IMR-90 (cell line): ENCODE data around the gene TMEM239. TPM values are rescaled to one million over a fixed set of nuclear protein-coding genes. Genes with fewer than 3 reads are reported as not detected.

Source experiments
- ATAC-seq: fragments of 200-7000 bp; cut with Tn5 transposase; 2 replicates; pipeline ENCODE4 v1.9.1; 2020; ENCODE audit warnings: low read depth, mild to moderate bottlenecking, moderate library complexity
- BruUV-seq: library from RNA; stranded (reverse); fragments of 400-500 nt; replicated peaks from 2 replicates; lab custom pipeline; 2021; lab: Mats Ljungman, UMichigan
- CTCF ChIA-PET: fragments of 300-600 bp; formaldehyde crosslinking; extraction: SDS; loops from one replicate; lab custom pipeline; 2021; ENCODE audit warnings: antibody characterized with exemption; lab: Yijun Ruan, JAX
- POLR2A ChIA-PET: fragments of 300-600 bp; sonication (Branson Sonifier 250); formaldehyde crosslinking; loops from one replicate; lab custom pipeline; 2022; ENCODE audit warnings: antibody characterized with exemption; ENCODE audit not compliant: unreplicated experiment; lab: Charles Lee
- DNase-seq: peaks from one replicate; pipeline ENCODE4 v3.0.0; 2013
- H2AFZ ChIP-seq: replicated peaks from 2 replicates; pipeline ENCODE3; 2013; ENCODE audit warnings: low read length, mild to moderate bottlenecking; ENCODE audit not compliant: poor library complexity
- H2AK5ac ChIP-seq: 2 replicates; pipeline ENCODE4 v1.6.1; 2013; ENCODE audit warnings: low read depth, low read length, inconsistent platforms
- H2AK9ac ChIP-seq: replicated peaks from 2 replicates; pipeline ENCODE3; 2013; ENCODE audit warnings: mild to moderate bottlenecking, low read depth, low read length, moderate library complexity; ENCODE audit not compliant: poor library complexity
- H2BK120ac ChIP-seq: 2 replicates; pipeline ENCODE4 v1.6.1; 2013; ENCODE audit warnings: low read depth, low read length, inconsistent platforms
- H2BK15ac ChIP-seq: 3 replicates; pipeline ENCODE4 v1.6.1; 2013; ENCODE audit warnings: low read depth, low read length, inconsistent platforms
- H2BK20ac ChIP-seq: 2 replicates; pipeline ENCODE4 v1.6.1; 2013; ENCODE audit warnings: low read depth, mild to moderate bottlenecking, inconsistent platforms, low read length, moderate library complexity
- H2BK5ac ChIP-seq: 2 replicates; pipeline ENCODE4 v1.6.1; 2013; ENCODE audit warnings: mild to moderate bottlenecking, low read depth, low read length, inconsistent platforms; ENCODE audit not compliant: poor library complexity, severe bottlenecking
- H3K14ac ChIP-seq: replicated peaks from 2 replicates; pipeline ENCODE4 v1.6.1; 2013; ENCODE audit warnings: low read depth, low read length, inconsistent platforms
- H3K18ac ChIP-seq: 2 replicates; pipeline ENCODE4 v1.6.1; 2013; ENCODE audit warnings: low read depth, low read length, control low read depth
- H3K23ac ChIP-seq: 2 replicates; pipeline ENCODE4 v1.6.1; 2013; ENCODE audit warnings: low read depth, low read length, inconsistent platforms
- H3K27ac ChIP-seq: 2 replicates; pipeline ENCODE4 v1.5.1; 2013; ENCODE audit warnings: mild to moderate bottlenecking, control low read depth, low read length; ENCODE audit not compliant: insufficient read depth
- H3K27me3 ChIP-seq: 2 replicates; pipeline ENCODE4 v1.6.1; 2013; ENCODE audit warnings: low read length; ENCODE audit not compliant: control insufficient read depth, insufficient read depth
- H3K36me3 ChIP-seq: 2 replicates; pipeline ENCODE4 v1.6.1; 2013; ENCODE audit warnings: low read length, mixed read lengths; ENCODE audit not compliant: control insufficient read depth, insufficient read depth
- H3K4ac ChIP-seq: 2 replicates; pipeline ENCODE4 v1.6.1; 2013; ENCODE audit warnings: low read depth, low read length, inconsistent platforms
- H3K4me1 ChIP-seq: 2 replicates; pipeline ENCODE4 v1.6.1; 2013; ENCODE audit warnings: low read length, mixed read lengths; ENCODE audit not compliant: control insufficient read depth, insufficient read depth
- H3K4me2 ChIP-seq: 2 replicates; pipeline ENCODE4 v1.6.1; 2013; ENCODE audit warnings: low read depth, mild to moderate bottlenecking, control low read depth, low read length, moderate library complexity
- H3K4me3 ChIP-seq: 2 replicates; pipeline ENCODE4 v1.5.1; 2013; ENCODE audit warnings: low read depth, mild to moderate bottlenecking, control low read depth, low read length, moderate library complexity; ENCODE audit not compliant: insufficient read depth
- H3K56ac ChIP-seq: 2 replicates; pipeline ENCODE4 v1.6.1; 2013; ENCODE audit warnings: low read length, inconsistent platforms; ENCODE audit not compliant: insufficient read depth; ENCODE audit errors: extremely low read depth
- H3K79me1 ChIP-seq, 2 experiments: 2 replicates each; pipeline ENCODE4 v1.6.1; 2013; ENCODE audit warnings: low read length in 2 of 2, inconsistent platforms in 1 of 2, low read depth in 1 of 2
- H3K9ac ChIP-seq: 2 replicates; pipeline ENCODE4 v1.6.1; 2013; ENCODE audit warnings: low read depth, low read length, control low read depth
- H3K9me1 ChIP-seq: 2 replicates; pipeline ENCODE4 v1.6.1; 2013; ENCODE audit warnings: low read length, inconsistent platforms; ENCODE audit not compliant: insufficient read depth
- H3K9me3 ChIP-seq: 2 replicates; pipeline ENCODE4 v1.6.1; 2013; ENCODE audit warnings: low read length; ENCODE audit not compliant: control insufficient read depth, insufficient read depth
- H4K20me1 ChIP-seq: 2 replicates; pipeline ENCODE4 v1.6.1; 2013; ENCODE audit warnings: low read length, inconsistent platforms; ENCODE audit not compliant: insufficient read depth
- H4K5ac ChIP-seq: 2 replicates; pipeline ENCODE4 v1.6.1; 2013; ENCODE audit warnings: mild to moderate bottlenecking, low read depth, low read length, control low read depth
- H4K8ac ChIP-seq, 2 experiments: 2 replicates each; pipeline ENCODE4 v1.6.1; 2013; ENCODE audit warnings: low read depth in 2 of 2, low read length in 2 of 2, control low read depth in 1 of 2, inconsistent platforms in 1 of 2
- H4K91ac ChIP-seq: 2 replicates; pipeline ENCODE4 v1.6.1; 2013; ENCODE audit warnings: low read depth, low read length, inconsistent platforms; ENCODE audit not compliant: insufficient read depth
- CTCF ChIP-seq: conservative IDR thresholded peaks from 2 replicates; pipeline ENCODE4 v1.5.1; 2012; ENCODE audit warnings: mild to moderate bottlenecking, low read depth, low read length, improper control_type of control experiment
- FOS ChIP-seq: fragments of 150-350 bp; IDR thresholded peaks from 2 replicates; pipeline ENCODE4 v1.6.1; 2016; ENCODE audit warnings: low read depth, low read length
- NFE2L2 ChIP-seq: fragments of 150-350 bp; IDR thresholded peaks from 2 replicates; pipeline ENCODE4 v1.6.1; 2016; ENCODE audit warnings: low read depth, mild to moderate bottlenecking, low read length
- RFX5 ChIP-seq: IDR thresholded peaks from 2 replicates; pipeline ENCODE4 v1.8.0; 2012; ENCODE audit warnings: low read depth, mild to moderate bottlenecking, low read length, moderate library complexity
- WGBS, 2 experiments: methylation state at CpG; one replicate each; pipeline versions ENCODE4 v1.1.5 to v1.1.7; 2013; ENCODE audit warnings: missing lambda C conversion rate in 2 of 2; ENCODE audit not compliant: insufficient read length in 1 of 2; ENCODE audit errors: extremely low coverage in 2 of 2; 5-methylcytosine and 5-hydroxymethylcytosine counted together
- dilution Hi-C: fragments of 300-500 bp; cut with HindIII; formaldehyde crosslinking; loops from one replicate; pipeline ENCODE4 v1.14.3; 2018; ENCODE audit warnings: low sequenced_read_pairs; ENCODE audit not compliant: unreplicated experiment
- in situ Hi-C: fragments of 300-500 bp; cut with MboI; formaldehyde crosslinking; loops from 3 replicates; pipeline ENCODE4 v1.14.3; 2019; ENCODE audit warnings: low sequenced_read_pairs, inconsistent platforms, mixed read lengths
- intact Hi-C: fragments of 100-400 bp; cut with micrococcal nuclease; formaldehyde crosslinking; loops from 2 replicates; pipeline ENCODE4 v1.10.0; 2022
- polyA plus RNA-seq, 3 experiments: library from polyadenylated mRNA; depleted of rRNA; stranded (reverse); fragments of >200 nt; gene quantifications; 2 replicates each; pipeline ENCODE4 v1.2.3, GENCODE V29; 2012; ENCODE audit warnings: low replicate concordance in 1 of 3
- total RNA-seq: library from RNA; depleted of rRNA; stranded (reverse); fragments of >200 nt; gene quantifications from 2 replicates; pipeline ENCODE4 v1.2.3, GENCODE V29; 2012

TMEM239 gene
- total and polyA plus RNA-seq, 2 of the 4 experiments (the other 2 are of a cell fraction) = 0.32 TPM; not detected in 1

- intact Hi-C loops (no loop called here), in situ Hi-C loops (no loop called here), dilution Hi-C loops (no loop called here)
- TF ChIP-seq CTCF = no peak
- TF ChIP-seq NFE2L2 = no peak
- no peak for TF ChIP-seq FOS
- no peak for TF ChIP-seq RFX5
- Histone ChIP-seq H3K36me3 (no peaks in the 10 kb centered on the region; the same call in 1 of the 2 replicates), H3K18ac (no peak overlapping the region), H3K27me3 (peaks cover 24% of the 10 kb centered on the region), H4K8ac (no peak overlapping the region), H2BK5ac (no peak overlapping the region), H3K56ac (no peak overlapping the region), H3K14ac (no peak overlapping the region), H3K4me2 (no peak overlapping the region), H3K9me3 (no peaks in the 10 kb centered on the region), H3K27ac (no peak overlapping the region), H2AK9ac (no peak overlapping the region), H3K79me1 (no peaks in the 10 kb centered on the region), H2BK15ac (no peak overlapping the region), H3K4me1 (no peaks in the 10 kb centered on the region), H4K91ac (no peak overlapping the region), H2BK20ac (no peak overlapping the region), H4K20me1 (no peaks in the 10 kb centered on the region), H4K5ac (no peak overlapping the region), H3K4me3 (no peak overlapping the region), H2AFZ (no peak overlapping the region), H3K9ac (no peak overlapping the region), H2BK120ac (no peak overlapping the region), H3K23ac (no peak overlapping the region), H3K9me1 (no peaks in the 10 kb centered on the region), H2AK5ac (no peak overlapping the region), H3K4ac (no peak overlapping the region)
- DNase-seq (no peak), ATAC-seq (no peak)
- CTCF ChIA-PET = no interaction called here
- POLR2A ChIA-PET = no interaction called here
- WGBS, 2 experiments = 84% methylated on average over 2 of the region's 6 CpGs; no CpG with 5 or more reads in 1 of the 2 experiments
- BruUV-seq = no TSS peak
These were observed 22.7 kb upstream of the TMEM239 start for GRCh38 chr20:2793471-2793870.
